Measurements from ENCODE around the gene KIF19. TPM values are rescaled to one million over a fixed set of nuclear protein-coding genes. Genes with fewer than 3 reads are reported as not detected.

The KIF19 gene
- polyA plus RNA-seq, 3 donors, result not detected

DNA sequence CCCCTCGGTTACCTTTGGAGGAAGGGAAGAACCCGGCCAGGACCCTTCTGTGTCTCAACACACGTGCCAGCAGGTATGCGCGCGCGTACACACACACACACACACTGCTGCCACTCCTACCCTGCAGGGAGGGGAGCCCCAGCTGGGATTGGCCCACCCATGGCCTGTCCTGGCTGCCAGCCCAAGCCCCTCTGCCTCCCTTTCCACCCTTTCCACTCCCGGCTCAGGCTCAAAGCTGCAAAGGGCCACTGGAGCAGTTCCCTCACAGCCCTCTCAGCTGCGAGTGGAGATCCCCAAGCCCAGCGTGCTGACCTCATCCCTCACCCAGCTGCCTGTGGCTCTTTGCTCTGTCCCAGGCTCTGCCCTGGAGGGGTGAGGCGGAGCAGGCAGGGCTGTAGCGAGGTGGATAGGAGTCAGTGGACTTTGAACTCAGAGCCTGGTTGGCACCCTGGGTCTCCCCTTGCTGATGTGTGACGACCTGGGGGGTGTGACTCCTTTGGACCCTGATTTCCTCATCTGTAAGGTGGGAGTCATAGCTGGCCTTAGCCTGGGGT is 14.5 kb downstream of the KIF19 start:
- H3K9ac ChIP-seq (ENCODE audit: insufficient read depth, low read length, poor library complexity, severe bottlenecking), result no peak overlapping the region
- no peak overlapping the region for H3K4me3 ChIP-seq (replicated peaks in 1 of 3; ENCODE audit: low read depth in 2 of 3, low read length in 3 of 3)
- H3K4me1 Mint-ChIP-seq, result no peaks in the 10 kb centered on the region
- H2AFZ ChIP-seq (ENCODE audit: insufficient read depth, low read depth, low read length, poor library complexity, severe bottlenecking), result no peak overlapping the region
- H3K4me1 ChIP-seq (ENCODE audit: control insufficient read depth in 1 of 2, insufficient read depth in 2 of 2, low read length in 2 of 2), result no peaks in the 10 kb centered on the region
- H3K4me2 ChIP-seq (replicated peaks; ENCODE audit: extremely low read depth, low read length, poor library complexity, severe bottlenecking), result no peak overlapping the region
- H3K9me3 Mint-ChIP-seq, result no peaks in the 10 kb centered on the region
- no peak overlapping the region for H3K4me3 Mint-ChIP-seq
- no peaks in the 10 kb centered on the region for H4K20me1 ChIP-seq (ENCODE audit: insufficient read depth, low read length)
- no peak overlapping the region for H3K27ac Mint-ChIP-seq
- intact Hi-C loops (cut with micrococcal nuclease), result no loop called here
- 85% methylated on average over 2 of the region's 13 CpGs for WGBS (ENCODE audit: insufficient coverage)
- TF ChIP-seq, protein P1, sequence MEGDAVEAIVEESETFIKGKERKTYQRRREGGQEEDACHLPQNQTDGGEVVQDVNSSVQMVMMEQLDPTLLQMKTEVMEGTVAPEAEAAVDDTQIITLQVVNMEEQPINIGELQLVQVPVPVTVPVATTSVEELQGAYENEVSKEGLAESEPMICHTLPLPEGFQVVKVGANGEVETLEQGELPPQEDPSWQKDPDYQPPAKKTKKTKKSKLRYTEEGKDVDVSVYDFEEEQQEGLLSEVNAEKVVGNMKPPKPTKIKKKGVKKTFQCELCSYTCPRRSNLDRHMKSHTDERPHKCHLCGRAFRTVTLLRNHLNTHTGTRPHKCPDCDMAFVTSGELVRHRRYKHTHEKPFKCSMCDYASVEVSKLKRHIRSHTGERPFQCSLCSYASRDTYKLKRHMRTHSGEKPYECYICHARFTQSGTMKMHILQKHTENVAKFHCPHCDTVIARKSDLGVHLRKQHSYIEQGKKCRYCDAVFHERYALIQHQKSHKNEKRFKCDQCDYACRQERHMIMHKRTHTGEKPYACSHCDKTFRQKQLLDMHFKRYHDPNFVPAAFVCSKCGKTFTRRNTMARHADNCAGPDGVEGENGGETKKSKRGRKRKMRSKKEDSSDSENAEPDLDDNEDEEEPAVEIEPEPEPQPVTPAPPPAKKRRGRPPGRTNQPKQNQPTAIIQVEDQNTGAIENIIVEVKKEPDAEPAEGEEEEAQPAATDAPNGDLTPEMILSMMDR (IDR thresholded peaks at IDR 0.05), result no peak
- no peaks in the 10 kb centered on the region for H3K27me3 ChIP-seq (ENCODE audit: control insufficient read depth in 2 of 2, insufficient read depth in 2 of 2, low read length in 2 of 2)
- no peak for DNase-seq
- H3K36me3 Mint-ChIP-seq, result no peaks in the 10 kb centered on the region
- peaks cover 0 to 23% (median 12%) of the 10 kb centered on the region in 3 donors for H3K27me3 Mint-ChIP-seq (ENCODE audit: low read depth in 3 of 3)
- H3K79me2 ChIP-seq (ENCODE audit: insufficient read depth, low read length), result no peaks in the 10 kb centered on the region
- H3K9me3 ChIP-seq (replicated peaks in 1 of 2; ENCODE audit: control insufficient read depth in 1 of 2, insufficient read depth in 1 of 2, low read length in 2 of 2), result no peaks in the 10 kb centered on the region
- H3K36me3 ChIP-seq (replicated peaks in 1 of 2; ENCODE audit: control insufficient read depth in 1 of 2, insufficient read depth in 2 of 2, low read length in 2 of 2), result no peaks in the 10 kb centered on the region
- H3K27ac ChIP-seq (ENCODE audit: low read depth in 1 of 2, low read length in 2 of 2), result no peak overlapping the region

DNA sequence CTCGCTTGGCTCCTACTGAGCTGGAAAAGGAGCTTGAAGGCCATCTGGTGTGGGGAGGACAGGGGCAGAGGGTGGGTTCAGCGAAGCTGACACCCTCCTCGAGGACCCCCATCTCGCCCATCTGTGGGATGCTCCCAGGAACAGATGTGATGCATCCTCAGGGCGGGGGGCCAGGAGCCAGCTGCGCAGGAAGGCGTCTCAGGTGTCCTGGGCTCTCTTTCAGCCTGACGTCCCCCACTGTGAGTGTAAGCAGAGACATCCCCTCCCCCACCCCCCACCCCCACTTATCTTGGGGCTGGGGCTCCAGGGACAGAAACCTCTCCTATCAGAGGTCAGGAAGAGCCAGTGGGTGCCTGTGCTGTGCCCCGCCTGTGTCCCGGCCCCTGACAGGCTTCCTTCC is 16.2 kb downstream of the KIF19 start:
- peaks cover 3 to 14% (median 12%) of the 10 kb centered on the region in 3 donors for H3K27me3 Mint-ChIP-seq (ENCODE audit: low read depth in 3 of 3)
- no peak for DNase-seq
- no peaks in the 10 kb centered on the region for H3K9me3 Mint-ChIP-seq
- Histone ChIP-seq H3K27me3 (ENCODE audit: control insufficient read depth in 2 of 2, insufficient read depth in 2 of 2, low read length in 2 of 2) (no peaks in the 10 kb centered on the region), H3K9me3 (replicated peaks in 1 of 2; ENCODE audit: control insufficient read depth in 1 of 2, insufficient read depth in 1 of 2, low read length in 2 of 2) (no peaks in the 10 kb centered on the region), H3K4me3 (replicated peaks in 1 of 3; ENCODE audit: low read depth in 2 of 3, low read length in 3 of 3) (no peak overlapping the region), H3K4me1 (ENCODE audit: control insufficient read depth in 1 of 2, insufficient read depth in 2 of 2, low read length in 2 of 2) (no peaks in the 10 kb centered on the region), H3K9ac (ENCODE audit: insufficient read depth, low read length, poor library complexity, severe bottlenecking) (no peak overlapping the region), H3K36me3 (replicated peaks in 1 of 2; ENCODE audit: control insufficient read depth in 1 of 2, insufficient read depth in 2 of 2, low read length in 2 of 2) (no peaks in the 10 kb centered on the region), H2AFZ (ENCODE audit: insufficient read depth, low read depth, low read length, poor library complexity, severe bottlenecking) (no peak overlapping the region), H4K20me1 (ENCODE audit: insufficient read depth, low read length) (no peaks in the 10 kb centered on the region), H3K4me2 (replicated peaks; ENCODE audit: extremely low read depth, low read length, poor library complexity, severe bottlenecking) (no peak overlapping the region), H3K79me2 (ENCODE audit: insufficient read depth, low read length) (no peaks in the 10 kb centered on the region), H3K27ac (ENCODE audit: low read depth in 1 of 2, low read length in 2 of 2) (no peak overlapping the region)
- no peaks in the 10 kb centered on the region for H3K4me1 Mint-ChIP-seq
- WGBS (ENCODE audit: insufficient coverage), result 96% methylated on average over 8 of the region's 10 CpGs
- no peaks in the 10 kb centered on the region for H3K36me3 Mint-ChIP-seq
- intact Hi-C loops (cut with micrococcal nuclease), result no loop called here
- H3K4me3 Mint-ChIP-seq, result no peak overlapping the region
- H3K27ac Mint-ChIP-seq, result no peak overlapping the region
- TF ChIP-seq, protein P1 (IDR thresholded peaks at IDR 0.05), result no peak

All from CD14-positive monocyte (primary cell).